ENCODE data around the gene CALHM1.

- TF ChIP-seq SMARCC2 (IDR thresholded peaks at IDR 0.05) (no peak), ZBTB42 (CRISPR knock-in tag; IDR thresholded peaks at IDR 0.05) (no peak), TCF7L2 (IDR thresholded peaks at IDR 0.05; ENCODE audit: low read depth, low read length) (no peak), ATF7 (IDR thresholded peaks at IDR 0.05) (no peak), ATF7 (CRISPR knock-in tag; IDR thresholded peaks at IDR 0.05) (no peak), TAF15 (IDR thresholded peaks at IDR 0.05; ENCODE audit: low read depth, low read length, poor library complexity, severe bottlenecking) (no peak), ZNF230 (CRISPR knock-in tag; IDR thresholded peaks at IDR 0.05) (no peak), CTCF (CRISPR knock-in tag; IDR thresholded peaks at IDR 0.05) (no peak)
- TF ChIP-seq, protein P1, sequence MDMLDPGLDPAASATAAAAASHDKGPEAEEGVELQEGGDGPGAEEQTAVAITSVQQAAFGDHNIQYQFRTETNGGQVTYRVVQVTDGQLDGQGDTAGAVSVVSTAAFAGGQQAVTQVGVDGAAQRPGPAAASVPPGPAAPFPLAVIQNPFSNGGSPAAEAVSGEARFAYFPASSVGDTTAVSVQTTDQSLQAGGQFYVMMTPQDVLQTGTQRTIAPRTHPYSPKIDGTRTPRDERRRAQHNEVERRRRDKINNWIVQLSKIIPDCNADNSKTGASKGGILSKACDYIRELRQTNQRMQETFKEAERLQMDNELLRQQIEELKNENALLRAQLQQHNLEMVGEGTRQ (IDR thresholded peaks at IDR 0.05; ENCODE audit: low read depth, low read length): no peak
- TF ChIP-seq, protein P1 (CRISPR knock-in tag; IDR thresholded peaks at IDR 0.05; ENCODE audit: borderline replicate concordance): no peak
These were observed 30.8 kb downstream of the CALHM1 start for GRCh38 chr10:103427866-103428265.

Measured in HepG2 (cell line).